Activated CD4-positive, alpha-beta T cell treated with anti-CD3 and anti-CD28 coated beads, Interleukin-2, amount 50 U/mL, for 16 hours (primary cell): Measurements from ENCODE around the gene SLC25A1.
"Not testable (repeated sequence)": the region's sequence is repeated elsewhere in the genome, so short reads cannot be mapped to it uniquely, and the experiment has no call there.

ENCODE experiments used
- DNase-seq: peaks from one replicate; pipeline ENCODE4 v3.0.0-alpha.2; 2020

SLC25A1 gene

DNA sequence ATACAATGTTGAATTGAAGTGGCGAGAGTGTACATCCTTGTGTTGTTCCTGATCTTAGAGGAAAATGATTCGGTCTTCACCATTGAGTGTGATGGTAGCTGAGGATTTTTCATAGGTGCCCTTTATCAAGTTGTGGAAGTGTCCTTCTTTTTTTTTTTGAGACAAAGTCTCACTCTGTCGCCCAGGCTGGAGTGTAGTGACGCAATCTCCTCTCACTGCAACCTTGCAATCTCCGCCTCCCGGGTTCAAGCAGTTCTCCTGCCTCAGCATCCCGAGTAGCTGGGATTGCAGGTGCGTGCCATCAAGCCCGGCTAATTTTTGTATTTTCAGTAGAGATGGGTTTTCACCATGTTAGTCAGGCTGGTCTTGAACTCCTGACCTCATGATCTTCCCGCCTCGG is 19.9 kb downstream of the SLC25A1 start:
- DNase-seq: not testable (repeated sequence)

DNA sequence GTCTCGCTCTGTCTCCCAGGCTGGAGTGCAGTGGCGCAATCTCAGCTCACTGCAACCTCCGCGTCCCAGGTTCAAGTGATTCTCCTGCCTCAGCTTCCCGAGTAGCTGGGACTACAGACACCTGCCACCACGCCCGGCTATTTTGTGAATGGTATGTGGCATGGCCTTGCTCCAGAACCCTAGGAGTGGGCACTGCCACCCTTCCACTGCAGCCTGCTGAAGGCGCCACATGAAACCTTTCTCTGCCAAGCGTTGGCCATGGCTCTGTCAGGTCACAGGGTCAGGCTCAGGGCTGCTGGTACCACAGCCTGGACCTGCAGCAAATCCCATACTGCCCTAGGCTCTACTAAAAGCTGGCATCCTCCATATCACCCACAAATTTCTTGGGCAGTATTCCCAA is 22.4 kb downstream of the SLC25A1 start:
- DNase-seq: not testable (repeated sequence)

DNA sequence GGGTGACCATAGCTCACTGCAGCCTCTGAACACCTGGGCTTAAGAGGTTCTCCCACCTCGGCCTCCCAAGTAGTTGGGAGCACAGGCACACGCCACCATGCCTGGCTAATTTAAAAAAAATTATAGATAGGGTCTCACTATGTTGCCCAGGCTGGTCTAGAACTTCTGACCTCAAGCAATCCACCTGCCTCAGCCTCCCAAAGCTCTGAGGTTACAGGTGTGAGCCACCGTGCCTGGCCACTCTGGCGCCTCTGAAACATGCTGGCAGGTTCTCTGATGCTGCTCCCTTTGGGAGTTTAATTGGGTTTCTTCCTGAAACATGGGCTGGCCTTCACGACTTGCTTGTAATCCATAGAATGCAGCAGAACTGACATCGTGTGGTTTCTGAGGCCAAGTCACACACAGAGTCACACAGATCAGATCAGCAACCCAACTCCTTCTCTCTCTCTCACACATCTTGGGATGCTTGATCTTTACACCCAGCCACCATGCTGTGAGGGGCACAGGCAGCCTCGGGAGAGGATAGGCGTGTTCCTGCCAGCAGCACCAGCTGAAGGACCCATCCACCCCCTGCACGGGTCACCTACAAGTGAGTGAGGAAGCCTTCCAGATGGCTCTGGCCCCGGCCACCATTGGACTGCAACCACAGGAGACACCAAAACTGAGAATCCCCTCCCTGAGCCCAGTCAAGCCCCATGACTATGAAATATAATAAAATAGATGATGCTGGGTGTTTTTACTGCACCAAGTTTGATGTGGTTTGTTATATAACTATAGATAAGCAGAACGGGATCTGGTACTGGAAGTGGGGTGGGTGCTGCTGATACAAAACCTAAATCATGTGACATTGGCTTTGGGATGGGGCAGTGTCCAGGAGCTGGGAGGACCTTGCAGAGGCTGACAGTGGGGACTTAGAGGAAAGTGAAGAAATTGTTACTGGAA is 25.3 kb downstream of the SLC25A1 start:
- DNase-seq: no peak

DNA sequence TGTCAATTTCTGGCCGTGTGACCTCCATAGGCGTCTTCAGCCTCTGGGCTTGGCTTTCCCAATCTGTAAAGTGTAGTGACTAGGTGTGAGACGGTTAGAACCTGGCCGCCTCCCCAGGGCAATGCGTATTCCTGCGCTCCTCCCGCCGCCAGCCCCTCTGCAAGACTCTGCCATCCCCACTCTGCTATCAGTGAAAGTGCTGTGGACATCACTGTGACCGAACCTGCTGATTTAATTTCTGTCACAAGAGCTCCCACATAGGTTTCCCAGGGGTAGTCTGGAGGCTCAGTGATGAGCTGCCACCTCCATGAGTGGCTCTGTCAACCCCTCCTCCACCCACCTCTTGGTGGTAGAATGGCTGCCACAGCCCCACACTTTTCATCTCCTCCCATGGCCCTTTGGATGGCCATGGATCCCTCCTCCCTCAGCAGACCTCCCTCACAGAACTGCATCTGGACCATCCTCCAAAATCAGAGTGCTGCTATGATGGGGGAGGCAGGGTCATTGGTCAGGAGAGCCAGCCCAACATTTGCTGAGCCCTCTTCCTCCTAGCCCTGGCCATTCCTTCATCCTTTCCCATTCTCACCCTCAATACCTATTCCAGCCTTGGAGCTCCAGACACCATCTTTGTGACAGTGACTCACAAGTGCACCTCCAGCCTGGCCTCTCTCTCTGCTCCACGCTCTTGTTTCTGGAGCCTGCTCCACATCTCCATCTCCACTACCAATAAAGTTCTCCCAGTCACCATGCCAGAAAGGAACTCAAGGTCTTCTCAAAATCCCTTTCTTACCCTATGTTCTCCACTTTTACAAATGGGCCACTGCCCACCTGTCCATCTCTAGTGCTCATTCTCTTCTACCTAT is 27.0 kb downstream of the SLC25A1 start:
- DNase-seq: no peak

DNA sequence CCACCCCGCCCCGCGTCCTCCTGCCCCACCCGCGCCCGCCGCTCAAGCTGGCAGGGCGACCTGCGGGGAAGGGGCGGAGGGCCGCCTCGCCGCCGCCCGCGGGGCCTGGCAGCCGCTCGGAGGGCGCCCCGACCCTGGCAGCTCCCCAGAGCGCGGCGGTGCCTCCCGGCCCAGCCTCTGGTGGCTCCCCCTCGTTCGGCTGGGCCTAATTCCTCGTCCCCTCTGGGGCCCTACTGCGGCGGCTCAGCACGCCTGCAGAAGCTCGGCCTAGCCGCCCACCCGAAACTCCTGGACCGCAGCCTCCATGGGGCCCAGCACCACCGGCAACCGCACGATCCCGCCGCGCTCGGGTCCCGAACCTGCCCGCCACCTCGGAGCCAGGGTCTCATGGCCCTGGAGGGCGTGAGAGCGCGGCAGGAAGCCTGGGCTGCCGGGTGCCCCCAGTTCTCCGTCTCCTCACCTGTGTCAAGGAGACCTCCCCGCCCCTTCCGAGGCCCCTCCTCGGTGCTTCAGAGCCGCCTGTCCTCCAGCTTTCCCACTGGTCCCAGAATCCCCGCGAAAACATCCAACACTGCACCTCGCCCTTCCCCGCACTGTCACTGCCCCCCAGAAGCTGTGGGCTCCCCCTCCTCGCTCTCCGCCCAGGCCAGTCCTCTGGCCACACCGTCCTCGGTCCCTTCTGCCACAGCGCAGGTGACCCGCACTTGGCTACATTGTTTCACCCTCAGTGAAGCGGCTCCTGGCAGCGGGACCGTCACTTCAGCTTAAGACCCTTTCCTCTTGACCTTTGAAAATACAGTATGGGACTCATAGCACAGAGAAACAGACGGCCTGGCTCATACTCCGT is 27.8 kb downstream of the SLC25A1 start:
- DNase-seq: no peak

DNA sequence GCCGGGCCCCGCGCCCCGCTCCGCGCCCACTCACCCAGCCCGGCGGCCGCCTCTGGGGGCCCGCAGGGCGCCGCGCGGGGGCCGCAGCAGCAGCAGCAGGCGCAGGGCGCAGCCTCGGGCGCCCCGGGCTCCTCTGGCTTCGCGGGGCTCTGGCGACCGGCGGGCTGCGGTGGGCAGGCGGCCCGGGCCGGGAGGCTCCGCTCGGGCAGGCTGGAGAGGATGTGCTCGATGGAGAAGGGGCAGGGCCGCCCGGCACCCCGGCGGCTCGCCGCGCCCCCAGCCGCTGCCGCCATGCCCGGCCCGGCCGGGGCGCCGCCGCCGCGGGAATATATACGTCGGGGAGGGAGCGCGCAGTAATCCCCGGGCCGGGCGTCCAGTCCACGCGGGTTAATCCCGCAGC is 28.5 kb downstream of the SLC25A1 start, which contains the start of gene GSC2:
Gene GSC2 (minus strand): TSS at position 302 of the 400 bp plus-strand sequence. CDS start 9 bp downstream, at position 293.
- DNase-seq: no peak

DNA sequence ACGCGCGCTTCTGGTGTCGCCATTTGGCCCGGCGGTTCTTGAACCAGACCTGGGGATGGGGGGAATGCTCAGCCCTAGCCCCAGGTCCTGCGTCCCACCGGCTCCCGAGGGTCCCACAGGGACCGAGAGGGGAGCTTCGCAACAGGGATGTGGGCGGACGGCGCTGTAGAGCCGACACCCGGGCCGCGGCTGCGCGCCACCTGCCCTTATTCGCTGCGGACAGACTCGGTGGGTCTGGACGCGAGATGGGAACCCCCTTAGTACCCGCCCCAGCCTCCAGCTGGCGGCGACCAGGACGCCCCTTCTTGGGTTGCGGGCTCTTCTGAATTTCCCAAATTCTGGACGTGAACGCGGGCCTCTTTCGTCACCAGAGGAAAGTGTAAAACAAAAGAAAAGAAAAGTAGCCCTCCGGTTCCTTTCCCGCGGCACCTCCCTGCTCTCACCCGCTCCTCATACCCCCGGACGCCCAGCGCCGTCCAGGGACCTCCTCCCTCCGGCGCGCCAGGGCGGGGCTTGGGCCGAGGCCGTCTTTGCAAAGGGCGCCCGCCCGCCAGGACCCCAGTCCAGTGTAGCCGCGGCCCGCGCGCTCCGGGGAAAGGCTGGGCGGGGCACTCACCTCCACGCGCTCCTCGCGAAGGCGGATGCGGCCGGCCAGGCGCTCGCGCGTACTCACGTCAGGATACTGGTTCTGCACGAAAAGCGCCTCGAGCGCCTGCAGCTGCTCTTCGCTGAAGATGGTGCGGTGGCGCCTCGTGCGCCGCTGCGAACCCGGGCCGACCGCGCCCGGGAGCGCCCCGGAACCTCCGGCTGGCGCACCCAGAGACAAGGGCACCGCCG is 29.3 kb downstream of the SLC25A1 start:
- peak; percentile 53 for DNase-seq

DNA sequence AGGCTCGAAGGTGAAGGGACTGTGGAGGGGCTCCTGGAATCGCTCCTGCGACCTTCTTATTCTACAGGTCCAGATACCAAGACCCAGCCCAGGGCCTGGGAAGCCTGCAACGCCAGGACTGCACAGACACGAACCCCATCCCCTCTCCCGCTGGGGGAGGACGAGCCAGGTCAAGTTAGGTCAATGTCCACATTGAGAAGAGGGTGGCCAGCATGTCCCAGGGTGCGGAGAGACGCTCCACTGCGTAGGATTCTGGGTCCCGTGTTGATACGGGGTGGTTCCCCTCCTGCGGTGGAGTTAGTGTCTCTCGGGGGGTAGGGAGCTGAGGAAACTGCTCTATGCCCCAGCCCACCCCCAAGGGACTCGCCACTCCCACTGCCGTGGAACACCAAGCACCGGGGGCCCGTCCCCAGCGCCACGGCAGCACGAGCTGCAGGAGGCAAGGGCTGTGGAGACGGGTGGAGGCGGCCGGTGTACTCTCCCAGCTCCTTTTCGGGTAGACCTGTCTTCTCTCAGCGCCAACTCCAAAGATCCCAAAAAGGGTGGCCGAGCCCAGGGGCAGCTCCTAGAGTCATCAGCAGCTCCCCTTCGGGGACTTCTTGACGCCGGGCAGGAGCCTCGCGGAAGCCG is 30.0 kb downstream of the SLC25A1 start:
- no peak for DNase-seq

DNA sequence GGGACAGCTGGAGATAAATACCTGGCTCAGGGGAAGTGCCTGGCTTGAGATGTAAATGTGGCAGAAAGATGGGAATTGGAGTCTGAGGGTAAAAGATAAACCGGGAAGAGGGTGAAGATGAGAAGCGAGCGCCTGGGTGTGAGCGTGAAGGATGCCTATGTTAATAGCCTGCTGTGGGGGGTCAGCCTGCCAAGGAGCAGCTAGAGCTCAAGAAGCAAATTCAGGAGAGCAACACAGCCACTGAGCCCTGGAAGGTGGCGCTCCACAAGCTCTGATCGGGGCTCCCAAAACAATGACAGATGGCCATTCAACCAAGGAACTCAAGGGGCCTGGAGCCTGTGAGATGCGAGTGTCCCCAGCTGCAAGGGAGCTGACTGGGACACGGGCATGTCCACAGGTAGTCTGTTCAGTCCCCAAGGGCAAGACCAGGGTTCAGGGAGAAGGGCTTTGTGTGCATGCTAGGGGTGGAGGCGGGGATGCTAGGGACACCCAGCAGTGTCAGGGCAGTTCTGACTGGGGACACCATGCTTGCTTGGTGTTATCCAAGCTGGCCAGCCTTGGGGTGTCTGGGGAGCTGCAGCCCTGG is 31.2 kb downstream of the SLC25A1 start:
- no peak for DNase-seq

DNA sequence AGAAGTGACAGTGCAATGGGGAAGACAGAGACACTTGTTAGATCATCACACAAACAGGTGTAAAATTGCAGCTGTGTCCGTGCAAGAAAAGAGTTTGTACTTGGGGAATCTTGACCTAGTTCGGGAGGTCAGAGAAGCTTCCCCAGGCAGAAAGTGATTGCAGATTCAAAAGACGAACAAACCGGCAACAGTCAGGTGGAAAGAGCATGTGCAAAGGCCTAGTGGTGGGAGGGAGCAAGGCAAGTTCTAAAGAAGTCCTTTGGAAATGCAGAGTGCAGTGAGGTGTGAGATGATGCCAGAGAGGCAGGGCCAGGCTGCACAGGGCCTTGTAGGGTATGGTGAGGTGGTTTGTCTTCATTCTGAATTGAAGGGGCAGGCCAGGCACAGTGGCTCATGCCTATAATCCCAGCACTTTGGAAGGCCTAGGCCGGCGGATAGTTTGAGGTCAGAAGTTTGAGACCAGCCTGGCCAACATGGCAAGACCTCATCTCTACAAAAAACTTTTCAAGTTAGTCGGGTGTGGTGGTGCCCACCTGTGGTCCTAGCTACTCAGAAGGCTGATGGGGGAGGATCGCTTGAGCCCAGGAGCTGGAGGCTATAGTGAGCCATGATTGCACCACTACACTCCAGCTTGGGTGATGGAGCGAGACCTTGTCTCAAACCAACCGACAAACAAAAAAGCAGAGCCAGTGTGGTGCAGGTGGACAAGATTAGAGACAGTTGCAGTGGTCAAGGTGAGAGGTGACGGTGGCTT is 32.1 kb downstream of the SLC25A1 start:
- no peak for DNase-seq

DNA sequence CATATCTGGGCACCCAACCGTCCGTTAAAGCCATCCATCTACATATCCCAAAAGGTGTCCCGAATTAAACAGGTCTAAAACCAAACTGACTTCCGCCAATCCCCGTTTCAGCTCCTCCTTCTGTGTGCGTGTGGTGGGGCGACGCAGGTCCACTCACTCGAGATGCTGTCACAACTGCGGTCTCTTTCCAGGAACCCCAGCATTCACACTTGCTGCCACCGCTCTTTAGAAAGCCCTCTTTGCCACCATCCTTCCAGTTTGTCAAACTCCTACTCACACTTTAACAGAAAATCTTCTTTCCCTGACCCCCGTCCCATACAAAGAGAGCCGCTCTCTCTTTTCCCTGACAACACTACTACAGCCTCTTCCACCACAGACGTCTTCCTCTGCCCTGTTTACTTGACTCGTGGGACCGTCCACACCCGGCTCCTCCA is 34.6 kb downstream of the SLC25A1 start:
- peak; percentile 47 for DNase-seq

DNA sequence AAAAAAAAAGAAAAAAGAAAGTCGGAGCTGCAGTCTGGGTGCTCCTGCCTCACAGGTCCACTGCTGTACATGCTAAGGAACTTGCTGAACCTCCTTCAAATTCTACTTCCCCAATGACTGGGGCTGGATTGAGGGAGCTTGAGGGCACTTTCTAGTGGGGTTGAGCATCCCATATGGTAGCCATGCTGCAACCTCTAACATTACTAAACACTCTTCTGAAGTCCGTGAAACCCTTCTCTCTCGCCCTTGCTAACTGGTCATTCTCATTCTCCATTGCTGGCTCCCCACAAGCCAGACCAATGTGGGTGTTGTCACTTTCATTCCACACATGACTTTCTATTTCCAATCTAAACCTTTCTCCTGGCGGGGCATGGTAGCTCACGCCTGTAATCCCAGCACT is 35.3 kb downstream of the SLC25A1 start:
- DNase-seq: no peak

DNA sequence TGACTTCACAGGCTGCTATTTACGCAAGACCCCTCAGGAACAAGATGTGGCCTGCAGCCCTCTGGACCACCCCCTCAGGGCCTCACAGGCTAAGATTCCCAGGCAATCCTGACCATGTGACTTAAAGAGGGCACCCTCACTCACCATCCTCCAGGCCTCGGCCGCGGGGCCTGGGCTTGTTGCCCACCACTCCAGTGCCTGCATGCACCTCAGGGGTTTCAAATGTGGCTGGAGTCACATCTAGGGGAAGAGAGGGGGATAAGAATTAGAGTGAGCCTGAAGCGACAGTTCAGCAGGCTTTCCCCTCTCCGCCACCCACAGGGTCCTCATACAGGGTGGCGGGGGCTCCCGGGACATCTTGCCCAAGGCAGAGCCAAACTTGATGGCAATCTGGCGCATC is 36.1 kb downstream of the SLC25A1 start:
- no peak for DNase-seq

DNA sequence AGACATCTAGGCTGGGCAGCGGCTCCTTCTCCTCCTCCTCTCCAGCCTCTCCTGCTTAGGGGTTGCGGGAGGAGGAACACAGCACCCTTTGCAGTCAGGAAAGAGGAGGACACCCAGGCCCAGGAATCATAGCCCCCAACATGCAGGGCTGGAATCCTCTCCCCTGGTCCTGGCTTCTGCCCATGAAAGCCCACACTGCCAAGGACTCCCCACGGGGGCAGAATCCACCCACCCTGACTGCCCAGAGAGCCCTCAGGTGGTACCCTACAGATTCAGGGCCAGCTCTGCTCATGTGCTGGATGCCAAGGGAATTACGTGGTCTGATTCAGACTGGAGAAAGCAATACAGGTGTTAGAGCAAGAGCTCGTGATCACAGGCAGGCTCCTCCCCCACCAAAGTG is 38.6 kb downstream of the SLC25A1 start:
- no peak for DNase-seq

DNA sequence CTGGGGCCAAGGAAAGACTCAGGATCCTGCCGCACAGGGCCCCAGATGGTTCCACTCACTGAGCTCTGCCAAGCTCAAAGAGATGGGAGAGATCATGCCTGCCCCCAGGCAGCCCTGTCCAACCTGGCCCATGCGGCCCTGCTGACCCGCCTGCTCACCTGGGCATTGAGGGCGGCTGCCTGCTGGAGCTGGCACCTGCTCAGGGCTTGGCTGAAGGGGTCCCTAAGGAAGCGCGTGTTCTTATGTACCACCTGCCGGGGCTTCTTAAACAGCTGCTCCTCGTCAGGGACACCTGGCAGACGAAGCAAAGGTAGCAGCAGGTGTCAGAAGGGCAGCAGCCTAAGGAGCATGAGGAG is 39.6 kb downstream of the SLC25A1 start:
- no peak for DNase-seq

DNA sequence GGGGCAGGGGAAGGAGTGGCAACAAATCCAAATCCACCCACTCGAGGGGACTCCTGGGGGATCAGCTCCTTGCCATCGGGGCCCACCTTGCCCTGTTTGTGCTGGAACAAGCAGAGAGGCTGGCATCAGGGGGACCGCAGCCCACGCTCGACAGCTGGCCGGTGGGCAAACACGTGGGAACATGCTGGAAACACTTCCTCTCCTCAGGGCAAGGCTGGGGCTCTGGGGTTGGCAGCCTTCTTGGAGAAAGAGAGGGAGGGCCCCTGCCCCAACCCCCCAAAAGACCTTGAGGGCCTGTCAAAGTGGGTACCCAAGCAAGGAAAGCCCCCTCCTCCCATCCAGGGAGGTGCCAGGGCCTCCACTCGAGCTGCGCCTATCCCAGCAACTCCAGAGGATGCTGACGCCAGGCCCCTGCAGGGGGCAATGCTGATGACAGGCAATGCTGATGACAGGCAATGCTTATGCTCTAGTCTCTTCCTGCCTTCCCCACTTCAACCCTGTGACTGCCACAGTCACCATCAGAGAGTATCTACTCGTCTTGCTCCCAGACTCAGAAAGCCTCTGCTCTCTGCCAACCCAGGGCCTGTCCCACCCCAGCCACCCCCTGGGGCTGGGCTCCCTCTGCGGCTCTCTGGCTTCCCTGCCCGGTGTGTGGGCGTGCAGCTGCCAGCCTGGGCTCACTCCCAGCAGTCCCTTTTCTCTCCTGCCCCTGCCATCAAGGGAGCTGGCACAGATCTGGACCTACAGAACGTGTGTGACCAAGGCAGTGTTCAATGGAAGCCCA is 40.1 kb downstream of the SLC25A1 start:
- DNase-seq: no peak

DNA sequence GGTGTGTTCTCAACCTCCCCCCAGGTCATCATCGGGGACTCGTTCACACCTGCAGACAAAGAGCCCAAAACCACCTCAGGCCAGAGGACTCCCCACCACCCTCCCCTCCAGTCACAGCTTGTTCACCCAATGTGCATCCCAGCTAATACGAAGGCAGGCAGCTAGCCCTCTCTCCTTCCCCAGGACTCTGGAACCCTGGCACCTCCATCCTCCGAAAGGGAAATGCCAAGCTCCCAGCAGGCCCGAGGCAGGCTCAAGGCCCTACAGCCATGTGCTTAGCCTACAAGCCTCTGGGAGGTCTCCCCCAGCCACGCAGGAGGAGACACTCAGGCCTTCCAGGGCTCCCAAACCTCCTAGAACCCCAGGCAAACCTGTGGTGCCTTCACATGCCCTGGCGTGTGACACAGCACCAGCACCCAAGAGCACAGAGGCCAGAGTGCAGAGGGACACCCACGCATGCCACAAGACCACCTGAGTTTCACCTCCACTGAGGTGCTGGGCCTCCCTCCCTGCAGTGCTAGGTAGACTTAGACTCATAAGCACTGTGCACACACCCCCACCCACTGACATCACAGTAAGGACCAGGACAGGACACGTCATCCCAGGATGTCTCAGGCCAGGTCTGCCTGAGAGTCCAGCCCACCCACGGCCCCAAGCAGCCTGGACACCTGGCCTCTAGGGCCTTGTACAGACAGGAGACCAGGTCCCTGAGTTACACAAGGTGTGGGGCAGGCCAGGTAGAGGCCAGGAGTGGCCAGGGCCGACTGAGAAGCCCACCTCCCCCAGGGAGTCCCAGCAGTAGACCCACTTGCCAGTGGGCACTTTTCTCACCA is 40.9 kb downstream of the SLC25A1 start:
- no peak for DNase-seq

DNA sequence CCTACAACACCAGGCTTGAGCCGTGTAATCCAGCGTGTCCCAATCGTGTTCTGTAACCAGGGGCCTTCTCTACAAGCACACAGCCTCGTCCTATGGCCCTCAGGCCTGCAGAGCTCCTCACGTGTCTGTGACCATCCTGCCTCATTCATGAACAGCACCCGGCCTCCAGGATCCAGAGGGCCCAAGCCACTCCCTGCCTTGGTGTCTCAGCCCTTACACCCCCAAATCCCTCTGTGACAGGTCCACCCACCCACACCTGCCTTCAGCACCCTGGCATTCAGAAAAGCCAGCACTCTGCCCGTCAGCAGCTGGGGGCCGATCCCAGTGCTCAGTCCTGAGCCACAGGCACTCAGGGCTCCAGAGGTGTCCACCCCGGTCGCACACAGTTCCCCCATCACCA is 41.6 kb downstream of the SLC25A1 start:
- no peak for DNase-seq
